ENCODE data around the gene HSD3B7. TPM values are rescaled to one million over a fixed set of nuclear protein-coding genes. Genes with fewer than 3 reads are reported as not detected.

The HSD3B7 gene
- total RNA-seq, 1 experiment from 2014 or later: 5.5 TPM

- Histone ChIP-seq H3K79me2 (ENCODE audit: insufficient read depth, low read length) (no peaks in the 10 kb centered on the region), H2BK12ac (ENCODE audit: insufficient read length, low read depth, low read length) (no peak overlapping the region), H3T11ph (ENCODE audit: low read length) (no peak overlapping the region), H2BK5ac (ENCODE audit: insufficient read length, low read length) (no peak overlapping the region), H2BK20ac (ENCODE audit: low read depth, low read length, poor library complexity, severe bottlenecking) (no peak overlapping the region), H2AFZ (ENCODE audit: low read length) (no peak overlapping the region), H3K14ac (ENCODE audit: insufficient read depth, low read length) (no peak overlapping the region), H3K79me1 (ENCODE audit: insufficient read depth, low read depth, low read length, poor library complexity, severe bottlenecking) (no peaks in the 10 kb centered on the region), H4K20me1 (ENCODE audit: control insufficient read depth, insufficient read depth, insufficient read length) (peaks cover 5% of the 10 kb centered on the region), H3K56ac (ENCODE audit: insufficient read length, low read depth, low read length) (no peak overlapping the region), H3K23me2 (ENCODE audit: insufficient read length, low read depth, low read length, poor library complexity, severe bottlenecking) (peaks cover 17% of the 10 kb centered on the region), H3K4me1 (ENCODE audit: insufficient read depth, low read length) (no peaks in the 10 kb centered on the region), H4K91ac (ENCODE audit: insufficient read length, low read depth, low read length) (no peak overlapping the region), H3K27me3 (ENCODE audit: insufficient read depth, low read length) (no peaks in the 10 kb centered on the region), H3K9ac (ENCODE audit: extremely low read depth, insufficient read length, low read length) (no peak overlapping the region), H2BK120ac (ENCODE audit: low read depth, low read length, poor library complexity, severe bottlenecking) (no peak overlapping the region), H3K27ac (ENCODE audit: insufficient read length, low read depth, low read length) (no peak overlapping the region), H3K9me3 (ENCODE audit: control insufficient read depth, low read depth, low read length) (no peaks in the 10 kb centered on the region), H3K4ac (ENCODE audit: low read depth, low read length) (no peak overlapping the region), H2BK15ac (ENCODE audit: low read depth, low read length) (no peak overlapping the region), H4K8ac (replicated peaks; ENCODE audit: insufficient read length, low read depth, low read length) (no peak overlapping the region), H2AK5ac (ENCODE audit: insufficient read length, low read length) (no peak overlapping the region), H3K23ac (ENCODE audit: insufficient read length, low read depth, low read length) (no peak overlapping the region), H3K4me2 (ENCODE audit: insufficient read depth, insufficient read length, low read length) (no peak overlapping the region), H4K5ac (ENCODE audit: insufficient read length, low read depth, low read length) (no peak overlapping the region), H3K18ac (ENCODE audit: insufficient read length, low read depth, low read length) (no peak overlapping the region)
- Mint-ChIP-seq H3K36me3 (ENCODE audit: insufficient read depth in 1 of 3, low read depth in 3 of 3) (peaks cover 0 to 13% (median 2%) of the 10 kb centered on the region in 3 experiments; a peak in 3 of 7 replicates), H3K27me3 (ENCODE audit: low read depth) (no peaks in the 10 kb centered on the region), H3K9me3 (no peaks in the 10 kb centered on the region), H3K4me1 (peaks cover 7 to 13% of the 10 kb centered on the region in 2 experiments; a peak in 3 of 4 replicates), H3K27ac (0 out of 7 replicates have a peak overlapping the region, but pooled peaks of 1 of the 3 experiments have one; percentile 10), H3K4me3 (no peak overlapping the region)
- TF ChIP-seq CTCF (conservative IDR thresholded peaks at IDR 0.05): no peak
- DNase-seq: no peak
- WGBS (ENCODE audit: extremely low coverage, insufficient read length, low lambda C conversion rate): no CpG with 5 or more reads among the region's 2 CpGs
Measured at GRCh38 chr16:31036691-31037090, 51.7 kb downstream of the HSD3B7 start.

Other genes with a start within 250 kb of the HSD3B7 start
- gene PHKG2, start 236.8 kb upstream of the HSD3B7 start, total RNA-seq (2021): 46.6 and 47.9 TPM in 2 replicates
- gene CFAP119, start 223.1 kb upstream of the HSD3B7 start, total RNA-seq (2021): 5.4 and 7.4 TPM in 2 replicates
- gene RNF40, start 222.9 kb upstream of the HSD3B7 start, total RNA-seq (2021): 103 and 106 TPM in 2 replicates
- gene ZNF629, start 198.0 kb upstream of the HSD3B7 start, total RNA-seq (2021): 20.0 TPM in 2 replicates
- gene BCL7C, start 91.1 kb upstream of the HSD3B7 start, total RNA-seq (2021): 17.5 and 18.3 TPM in 2 replicates
- 0.72 TPM in 2 replicates for gene CTF1, start 88.6 kb upstream of the HSD3B7 start, total RNA-seq (2021)
- gene FBXL19, start 61.6 kb upstream of the HSD3B7 start, total RNA-seq (2021): 66.8 and 68.0 TPM in 2 replicates
- gene ORAI3, start 36.1 kb upstream of the HSD3B7 start, total RNA-seq (2021): 6.1 and 6.9 TPM in 2 replicates
- 36.9 and 37.0 TPM in 2 replicates for gene SETD1A, start 27.5 kb upstream of the HSD3B7 start, total RNA-seq (2021)
- 9.7 and 11.0 TPM in 2 replicates for gene STX1B, start 25.4 kb downstream of the HSD3B7 start, total RNA-seq (2021)
- gene STX4, start 48.4 kb downstream of the HSD3B7 start, total RNA-seq (2021): 31.1 and 32.3 TPM in 2 replicates
- 18.6 and 19.6 TPM in 2 replicates for gene ZNF668, start 89.0 kb downstream of the HSD3B7 start, total RNA-seq (2021)
- 25.9 and 29.2 TPM in 2 replicates for gene ZNF646, start 89.2 kb downstream of the HSD3B7 start, total RNA-seq (2021)
- 2.8 and 3.6 TPM in 2 replicates for gene PRSS53, start 103.7 kb downstream of the HSD3B7 start, total RNA-seq (2021)
- 93.9 and 94.5 TPM in 2 replicates for gene VKORC1, start 109.6 kb downstream of the HSD3B7 start, total RNA-seq (2021)
- gene BCKDK, start 123.2 kb downstream of the HSD3B7 start, total RNA-seq (2021): 55.7 and 57.0 TPM in 2 replicates
- gene KAT8, start 132.5 kb downstream of the HSD3B7 start, total RNA-seq (2021): 52.1 and 53.4 TPM in 2 replicates
- gene PRSS8, start 150.5 kb downstream of the HSD3B7 start, total RNA-seq (2021): 64.0 and 65.0 TPM in 2 replicates
- gene PRSS36, start 164.9 kb downstream of the HSD3B7 start, total RNA-seq (2021): 0.66 and 0.72 TPM in 2 replicates
- 953 and 1,034 TPM in 2 replicates for gene FUS, start 194.9 kb downstream of the HSD3B7 start, total RNA-seq (2021)
- 37.5 and 38.5 TPM in 2 replicates for gene PYCARD, start 217.6 kb downstream of the HSD3B7 start, total RNA-seq (2021)
- 1.2 and 1.3 TPM in 2 replicates for gene TRIM72, start 228.9 kb downstream of the HSD3B7 start, total RNA-seq (2021)
- gene PYDC1, start 231.9 kb downstream of the HSD3B7 start, total RNA-seq (2021): 0.70 and 2.1 TPM in 2 replicates